Measurements from ENCODE around the gene PHKA1.

DNA sequence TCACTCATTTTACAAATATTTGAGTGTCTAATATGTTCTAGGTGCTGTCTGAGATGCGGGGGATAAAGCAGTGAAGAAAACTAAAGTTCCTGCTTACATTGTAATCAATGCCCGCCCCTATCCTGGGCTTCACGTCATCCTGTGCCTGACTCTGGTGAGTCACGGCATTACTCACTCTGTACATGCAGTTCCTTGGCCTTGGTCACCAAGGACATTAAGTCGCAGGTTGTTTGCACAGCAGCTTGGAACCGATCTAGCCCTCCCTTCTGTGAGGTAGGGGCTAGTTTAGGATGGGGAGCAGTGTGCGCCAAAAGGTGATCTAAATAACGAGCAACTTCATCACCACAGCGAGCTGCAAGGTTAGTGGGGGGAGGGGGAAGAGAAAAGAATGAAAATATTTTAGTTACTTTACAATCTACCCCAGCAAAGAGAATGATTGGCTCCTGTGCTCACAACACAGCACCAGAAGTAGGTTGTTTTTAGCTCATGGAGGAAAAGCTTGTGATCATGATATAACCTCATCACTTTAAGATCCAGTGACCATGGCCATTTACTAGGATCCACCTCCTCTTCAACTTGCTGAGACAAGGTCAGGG, 93.5 kb downstream of the PHKA1 start:
- TF ChIP-seq, protein P1, sequence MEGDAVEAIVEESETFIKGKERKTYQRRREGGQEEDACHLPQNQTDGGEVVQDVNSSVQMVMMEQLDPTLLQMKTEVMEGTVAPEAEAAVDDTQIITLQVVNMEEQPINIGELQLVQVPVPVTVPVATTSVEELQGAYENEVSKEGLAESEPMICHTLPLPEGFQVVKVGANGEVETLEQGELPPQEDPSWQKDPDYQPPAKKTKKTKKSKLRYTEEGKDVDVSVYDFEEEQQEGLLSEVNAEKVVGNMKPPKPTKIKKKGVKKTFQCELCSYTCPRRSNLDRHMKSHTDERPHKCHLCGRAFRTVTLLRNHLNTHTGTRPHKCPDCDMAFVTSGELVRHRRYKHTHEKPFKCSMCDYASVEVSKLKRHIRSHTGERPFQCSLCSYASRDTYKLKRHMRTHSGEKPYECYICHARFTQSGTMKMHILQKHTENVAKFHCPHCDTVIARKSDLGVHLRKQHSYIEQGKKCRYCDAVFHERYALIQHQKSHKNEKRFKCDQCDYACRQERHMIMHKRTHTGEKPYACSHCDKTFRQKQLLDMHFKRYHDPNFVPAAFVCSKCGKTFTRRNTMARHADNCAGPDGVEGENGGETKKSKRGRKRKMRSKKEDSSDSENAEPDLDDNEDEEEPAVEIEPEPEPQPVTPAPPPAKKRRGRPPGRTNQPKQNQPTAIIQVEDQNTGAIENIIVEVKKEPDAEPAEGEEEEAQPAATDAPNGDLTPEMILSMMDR (IDR thresholded peaks at IDR 0.05; ENCODE audit: low read depth, low read length, missing input control), result no peak
- TF ChIP-seq, protein P2, sequence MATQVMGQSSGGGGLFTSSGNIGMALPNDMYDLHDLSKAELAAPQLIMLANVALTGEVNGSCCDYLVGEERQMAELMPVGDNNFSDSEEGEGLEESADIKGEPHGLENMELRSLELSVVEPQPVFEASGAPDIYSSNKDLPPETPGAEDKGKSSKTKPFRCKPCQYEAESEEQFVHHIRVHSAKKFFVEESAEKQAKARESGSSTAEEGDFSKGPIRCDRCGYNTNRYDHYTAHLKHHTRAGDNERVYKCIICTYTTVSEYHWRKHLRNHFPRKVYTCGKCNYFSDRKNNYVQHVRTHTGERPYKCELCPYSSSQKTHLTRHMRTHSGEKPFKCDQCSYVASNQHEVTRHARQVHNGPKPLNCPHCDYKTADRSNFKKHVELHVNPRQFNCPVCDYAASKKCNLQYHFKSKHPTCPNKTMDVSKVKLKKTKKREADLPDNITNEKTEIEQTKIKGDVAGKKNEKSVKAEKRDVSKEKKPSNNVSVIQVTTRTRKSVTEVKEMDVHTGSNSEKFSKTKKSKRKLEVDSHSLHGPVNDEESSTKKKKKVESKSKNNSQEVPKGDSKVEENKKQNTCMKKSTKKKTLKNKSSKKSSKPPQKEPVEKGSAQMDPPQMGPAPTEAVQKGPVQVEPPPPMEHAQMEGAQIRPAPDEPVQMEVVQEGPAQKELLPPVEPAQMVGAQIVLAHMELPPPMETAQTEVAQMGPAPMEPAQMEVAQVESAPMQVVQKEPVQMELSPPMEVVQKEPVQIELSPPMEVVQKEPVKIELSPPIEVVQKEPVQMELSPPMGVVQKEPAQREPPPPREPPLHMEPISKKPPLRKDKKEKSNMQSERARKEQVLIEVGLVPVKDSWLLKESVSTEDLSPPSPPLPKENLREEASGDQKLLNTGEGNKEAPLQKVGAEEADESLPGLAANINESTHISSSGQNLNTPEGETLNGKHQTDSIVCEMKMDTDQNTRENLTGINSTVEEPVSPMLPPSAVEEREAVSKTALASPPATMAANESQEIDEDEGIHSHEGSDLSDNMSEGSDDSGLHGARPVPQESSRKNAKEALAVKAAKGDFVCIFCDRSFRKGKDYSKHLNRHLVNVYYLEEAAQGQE (IDR thresholded peaks at IDR 0.05), result no peak
- no peak for TF ChIP-seq RAD21 (IDR thresholded peaks at IDR 0.05)

All from liver (tissue), 3 donors.